GM12801 (cell line): Measurements from ENCODE around the gene AGRP.

Source experiments
- TF ChIP-seq, protein P1 (sequence below): IDR thresholded peaks from one replicate; pipeline ENCODE4 v1.5.1; 2011; ENCODE audit warnings: control low read depth; ENCODE audit not compliant: insufficient read length; ENCODE audit errors: extremely low read depth

The AGRP gene

DNA sequence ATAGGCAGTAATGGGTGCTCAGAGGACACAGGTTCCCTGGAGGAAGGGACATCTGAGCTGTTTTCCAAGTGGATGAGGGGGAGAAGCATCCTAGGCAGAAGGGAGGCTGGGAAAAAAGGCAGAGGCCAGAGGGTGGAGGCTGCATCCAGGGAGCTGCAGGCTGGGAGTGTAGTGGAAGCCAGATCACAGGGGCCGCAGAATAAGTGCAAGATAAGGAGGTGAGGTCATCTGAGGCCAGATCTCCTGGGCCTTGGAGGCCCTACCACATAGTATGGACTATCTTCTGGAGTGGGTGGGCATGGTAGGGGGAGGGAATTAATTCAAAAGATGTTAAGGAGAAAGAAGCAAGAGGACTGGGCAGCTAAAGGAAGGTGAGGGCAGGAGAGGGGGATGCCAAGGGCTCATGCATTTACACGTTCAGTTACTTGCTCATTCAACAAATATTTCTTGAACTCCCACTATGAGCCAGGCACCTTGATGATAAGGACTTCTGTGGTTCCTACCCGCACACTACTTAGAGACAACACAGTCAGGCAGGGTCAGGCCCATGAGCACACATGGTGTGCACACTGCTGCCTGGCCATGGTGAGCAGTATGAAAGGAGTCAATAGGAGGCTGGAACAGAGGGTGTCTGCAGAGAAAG lies 42.9 kb upstream of the AGRP start:
- TF ChIP-seq, protein P1, sequence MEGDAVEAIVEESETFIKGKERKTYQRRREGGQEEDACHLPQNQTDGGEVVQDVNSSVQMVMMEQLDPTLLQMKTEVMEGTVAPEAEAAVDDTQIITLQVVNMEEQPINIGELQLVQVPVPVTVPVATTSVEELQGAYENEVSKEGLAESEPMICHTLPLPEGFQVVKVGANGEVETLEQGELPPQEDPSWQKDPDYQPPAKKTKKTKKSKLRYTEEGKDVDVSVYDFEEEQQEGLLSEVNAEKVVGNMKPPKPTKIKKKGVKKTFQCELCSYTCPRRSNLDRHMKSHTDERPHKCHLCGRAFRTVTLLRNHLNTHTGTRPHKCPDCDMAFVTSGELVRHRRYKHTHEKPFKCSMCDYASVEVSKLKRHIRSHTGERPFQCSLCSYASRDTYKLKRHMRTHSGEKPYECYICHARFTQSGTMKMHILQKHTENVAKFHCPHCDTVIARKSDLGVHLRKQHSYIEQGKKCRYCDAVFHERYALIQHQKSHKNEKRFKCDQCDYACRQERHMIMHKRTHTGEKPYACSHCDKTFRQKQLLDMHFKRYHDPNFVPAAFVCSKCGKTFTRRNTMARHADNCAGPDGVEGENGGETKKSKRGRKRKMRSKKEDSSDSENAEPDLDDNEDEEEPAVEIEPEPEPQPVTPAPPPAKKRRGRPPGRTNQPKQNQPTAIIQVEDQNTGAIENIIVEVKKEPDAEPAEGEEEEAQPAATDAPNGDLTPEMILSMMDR = no peak

DNA sequence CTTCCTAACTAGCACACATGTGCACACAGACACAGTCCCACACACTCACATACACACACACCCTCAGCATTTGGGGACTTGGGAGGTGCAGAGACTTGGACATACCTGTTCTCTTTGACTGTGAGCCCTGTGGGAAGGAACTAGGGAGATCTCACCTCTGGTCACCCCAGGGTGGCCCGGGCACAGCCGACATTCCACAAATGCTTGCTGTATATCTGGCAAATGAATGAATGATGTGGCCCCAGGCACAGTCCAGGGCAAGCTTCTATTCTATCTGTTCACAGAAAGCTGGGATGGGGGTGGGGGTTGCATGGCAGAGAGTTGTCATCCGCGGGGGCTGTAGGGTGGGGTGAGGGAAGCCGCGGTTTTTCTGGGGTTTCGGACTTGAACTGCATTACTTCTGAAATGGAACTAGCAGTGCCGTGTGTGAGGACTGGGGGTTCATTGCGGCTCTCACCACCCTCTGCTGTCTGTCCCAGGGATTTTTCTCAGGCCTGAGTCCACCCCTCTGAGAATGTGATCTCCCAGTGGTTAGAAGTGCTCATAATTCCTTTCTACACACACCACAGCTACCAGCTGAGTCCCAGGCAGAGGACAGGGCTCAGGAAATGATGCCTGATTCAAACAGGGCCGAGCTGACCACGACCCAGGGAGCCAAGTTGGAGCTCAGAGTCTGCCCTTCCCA lies 42.0 kb upstream of the AGRP start:
- TF ChIP-seq, protein P1 = no peak

DNA sequence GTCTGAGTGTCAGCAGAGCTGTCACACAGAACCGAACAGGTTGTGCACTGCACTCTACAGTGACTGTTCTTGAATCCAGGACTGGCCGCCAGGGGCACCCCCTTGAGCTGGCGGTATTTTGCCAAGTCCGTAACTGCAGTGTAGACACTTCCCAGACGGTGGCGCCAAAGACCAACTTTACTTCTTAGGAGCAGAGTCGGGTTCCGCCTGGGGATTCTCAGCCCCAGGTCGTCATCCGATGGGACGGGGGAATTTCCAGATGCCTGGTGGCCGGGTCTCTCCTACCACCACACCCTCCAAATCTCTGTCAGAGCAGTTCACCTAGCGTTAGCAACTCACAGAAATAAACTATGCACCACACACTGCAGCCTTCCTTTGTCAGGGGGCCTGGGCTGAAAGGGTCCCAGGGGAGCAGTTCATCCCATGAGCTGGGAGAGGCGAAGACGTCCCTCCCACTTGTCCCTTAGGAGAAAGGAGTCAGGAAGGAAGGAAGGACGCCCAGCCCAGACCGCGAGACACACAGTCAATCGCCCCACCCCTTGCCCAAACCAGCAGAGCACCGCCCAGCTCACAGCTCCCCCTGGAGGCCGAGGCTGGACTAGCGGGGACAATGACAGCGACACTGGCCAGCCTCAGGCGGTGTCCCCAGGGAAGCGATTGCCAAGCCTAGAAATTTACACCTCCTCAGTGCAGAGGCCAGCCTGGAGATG lies 37.9 kb upstream of the AGRP start:
- TF ChIP-seq, protein P1 = peak; percentile 79

DNA sequence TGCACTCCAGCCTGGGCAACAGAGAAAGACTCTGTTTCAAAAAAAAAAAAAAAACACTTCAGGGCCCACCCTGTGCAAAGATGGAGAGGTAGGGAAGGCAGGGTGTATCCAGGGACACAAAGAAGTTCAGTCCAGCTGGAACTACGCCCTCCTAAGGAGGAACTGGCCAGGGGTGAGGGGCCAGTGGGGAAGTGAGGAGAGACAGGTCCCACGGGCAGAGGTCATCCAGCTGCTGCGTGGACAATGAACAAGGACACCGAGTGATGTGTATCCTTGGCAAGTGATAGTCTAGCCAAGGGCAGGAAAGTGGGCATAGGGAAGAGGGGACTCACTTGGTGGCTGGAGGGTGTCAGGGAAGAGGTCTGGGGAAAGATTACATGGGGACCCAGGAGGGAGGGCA lies 35.9 kb upstream of the AGRP start:
- TF ChIP-seq, protein P1 = no peak

DNA sequence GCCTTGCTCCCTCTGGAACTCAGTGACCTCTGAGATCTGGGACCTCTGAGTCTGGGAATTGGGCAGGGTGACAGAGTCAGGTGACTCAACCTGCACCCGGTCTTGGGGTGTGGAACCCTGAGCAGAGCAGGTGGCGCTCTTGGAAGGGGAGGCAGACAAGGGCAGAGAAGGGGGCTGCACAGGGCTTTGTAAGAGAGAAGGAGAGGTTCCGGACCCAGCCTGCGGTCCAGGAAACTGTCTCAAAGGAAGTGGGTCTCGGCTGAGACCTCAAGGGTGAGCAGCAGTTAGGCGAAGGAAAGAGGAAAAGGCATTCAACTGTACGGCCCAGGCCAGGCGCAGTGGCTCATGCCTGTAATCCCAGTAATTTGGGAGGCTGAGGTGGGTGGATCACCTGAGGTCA lies 35.3 kb upstream of the AGRP start:
- TF ChIP-seq, protein P1 = no peak

DNA sequence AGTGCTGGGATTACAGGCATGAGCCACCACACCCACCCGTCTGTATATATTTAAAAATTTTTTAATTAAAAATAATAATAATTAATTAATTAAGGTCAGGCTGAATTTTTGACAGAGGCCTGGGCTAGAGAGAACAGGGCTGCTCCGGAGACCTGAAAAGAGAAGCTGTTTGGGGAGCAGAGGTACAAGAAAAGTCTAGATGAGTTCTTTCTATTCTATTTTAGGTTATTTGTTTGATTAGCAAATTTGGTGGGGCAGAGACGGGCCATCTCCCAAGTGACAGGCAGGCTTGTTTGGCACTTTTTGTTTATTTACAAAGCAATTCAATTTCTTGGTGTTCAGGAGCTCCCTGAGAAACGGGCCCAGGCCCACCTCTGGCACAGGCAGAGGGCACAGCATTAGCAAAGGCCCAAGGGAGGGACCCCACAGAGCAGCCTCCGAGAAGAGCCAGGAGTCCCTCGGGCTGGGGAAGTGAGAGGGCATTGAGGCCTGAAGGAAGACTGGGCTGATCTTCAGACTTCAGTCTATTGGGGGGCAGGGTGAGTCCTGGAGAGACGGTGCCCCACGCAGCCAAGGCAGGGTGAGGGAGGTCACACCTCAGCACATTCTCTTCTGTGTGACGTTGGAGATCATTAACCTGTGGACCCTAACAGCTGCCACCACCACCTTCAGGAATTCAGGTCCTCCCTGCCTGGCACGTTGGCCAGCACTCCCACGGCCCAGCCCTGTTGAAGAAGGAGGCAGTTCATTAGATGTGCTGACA lies 34.5 kb upstream of the AGRP start:
- TF ChIP-seq, protein P1 = no peak

DNA sequence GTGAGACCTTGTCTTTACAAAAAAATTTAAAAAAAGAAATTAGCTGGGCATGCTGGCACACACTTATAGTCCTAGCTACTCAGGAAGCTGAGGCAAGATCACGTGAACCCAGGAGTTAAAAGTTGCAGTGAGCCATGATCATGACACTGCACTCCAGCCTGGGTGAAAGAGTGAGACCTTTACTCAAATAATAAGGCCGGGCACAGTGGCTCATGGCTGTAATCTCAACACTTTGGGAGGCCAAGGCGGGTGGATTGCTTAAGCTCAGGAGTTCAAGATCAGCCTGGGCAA lies 33.8 kb upstream of the AGRP start:
- TF ChIP-seq, protein P1 = no peak
